Thyroid gland (tissue), 4 donors: ENCODE results near the gene DBF4. TPM values are rescaled to one million over a fixed set of nuclear protein-coding genes. Genes with fewer than 3 reads are reported as not detected.
A peak's percentile ranks its signal among the peaks of the same experiment; 100 is the strongest.
"Not testable (repeated sequence)": the region's sequence is repeated elsewhere in the genome, so short reads cannot be mapped to it uniquely, and the experiment has no call there.

Source experiments
- DNase-seq, 2 donors: peaks; one replicate each; pipeline ENCODE4 v3.0.0-alpha.2; 2019
- H3K27ac ChIP-seq, 3 donors: fragments of 200-600 bp; sonication (generic); 1 replicate in 2 of 3; 2 replicates in 1 of 3; pipeline ENCODE4 v1.5.1; 2016 to 2019; ENCODE audit warnings: mild to moderate bottlenecking in 1 of 3, moderate library complexity in 1 of 3
- H3K27me3 ChIP-seq: fragments of 200-600 bp; sonication (generic); one replicate; pipeline ENCODE4 v1.5.1; 2019
- H3K36me3 ChIP-seq, 2 donors: fragments of 200-600 bp; sonication (generic); one replicate each; pipeline ENCODE4 v1.5.1; 2016 to 2019
- H3K4me1 ChIP-seq, 2 donors: fragments of 200-600 bp; sonication (generic); one replicate each; pipeline ENCODE4 v1.5.1; 2017 to 2019
- H3K4me3 ChIP-seq, 3 donors: fragments of 200-600 bp; sonication (generic); replicated peaks in 1 of 3; 1 replicate in 2 of 3; 2 replicates in 1 of 3; pipeline ENCODE4 v1.5.1; 2016; ENCODE audit warnings: mild to moderate bottlenecking in 1 of 3
- H3K9me3 ChIP-seq: fragments of 200-600 bp; sonication (generic); one replicate; pipeline ENCODE4 v1.5.1; 2017
- POLR2A ChIP-seq, 2 donors: fragments of 450-650 bp; IDR thresholded peaks; one replicate each; pipeline ENCODE4 v1.6.1; 2017; ENCODE audit warnings: antibody characterized with exemption in 2 of 2, mild to moderate bottlenecking in 2 of 2, moderate library complexity in 1 of 2
- WGBS, 2 donors: methylation state at CpG; one replicate each; pipeline ENCODE4 v1.1.5; 2017; 5-methylcytosine and 5-hydroxymethylcytosine counted together
- intact Hi-C: fragments of 100-400 bp; cut with DNase I; formaldehyde crosslinking; loops from one replicate; pipeline ENCODE4 v1.15.1; 2023
- total RNA-seq, 4 donors: library from RNA; depleted of rRNA; stranded (reverse); fragments of >200 nt; gene quantifications; one replicate each; pipeline ENCODE4 v1.2.3, GENCODE V29; 2016
- TF ChIP-seq, protein P1 (sequence below), 6 experiments: fragments of 200-600 bp in 3 of 6; fragments of 450-650 bp in 3 of 6; sonication (generic) in 3 of 6; IDR thresholded peaks; one replicate each; pipeline ENCODE4 v1.5.1; 2016 to 2019; ENCODE audit warnings: antibody characterized with exemption in 6 of 6, mild to moderate bottlenecking in 2 of 6, inconsistent platforms in 1 of 6, moderate library complexity in 1 of 6

Gene DBF4
- total RNA-seq, 4 donors from 2014 or later, result 8.8 to 21.1 (median 11.7) TPM

DNA sequence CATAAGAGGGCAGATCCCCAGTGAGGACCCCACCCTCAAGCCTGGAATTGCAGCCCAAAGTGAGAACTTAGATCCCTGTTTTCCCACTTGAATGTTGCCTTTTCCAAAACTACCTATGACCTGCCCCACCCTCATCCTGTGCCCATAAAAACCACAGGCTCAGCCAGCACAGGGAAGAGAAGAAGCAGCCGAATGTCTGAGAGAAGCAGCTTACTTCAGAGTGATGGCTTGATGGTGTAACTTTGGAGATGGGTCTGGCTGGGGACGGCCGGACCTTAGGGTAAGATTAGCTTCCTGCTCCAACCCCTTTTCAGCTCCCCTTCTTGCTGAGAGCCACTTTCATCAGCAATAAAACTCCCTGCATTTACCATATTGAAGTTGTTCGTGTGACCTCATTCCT, 5.8 kb upstream of the DBF4 start:
- DNase-seq, result no peak
- TF ChIP-seq POLR2A (IDR thresholded peaks at IDR 0.05), result no peak
- TF ChIP-seq, protein P1, sequence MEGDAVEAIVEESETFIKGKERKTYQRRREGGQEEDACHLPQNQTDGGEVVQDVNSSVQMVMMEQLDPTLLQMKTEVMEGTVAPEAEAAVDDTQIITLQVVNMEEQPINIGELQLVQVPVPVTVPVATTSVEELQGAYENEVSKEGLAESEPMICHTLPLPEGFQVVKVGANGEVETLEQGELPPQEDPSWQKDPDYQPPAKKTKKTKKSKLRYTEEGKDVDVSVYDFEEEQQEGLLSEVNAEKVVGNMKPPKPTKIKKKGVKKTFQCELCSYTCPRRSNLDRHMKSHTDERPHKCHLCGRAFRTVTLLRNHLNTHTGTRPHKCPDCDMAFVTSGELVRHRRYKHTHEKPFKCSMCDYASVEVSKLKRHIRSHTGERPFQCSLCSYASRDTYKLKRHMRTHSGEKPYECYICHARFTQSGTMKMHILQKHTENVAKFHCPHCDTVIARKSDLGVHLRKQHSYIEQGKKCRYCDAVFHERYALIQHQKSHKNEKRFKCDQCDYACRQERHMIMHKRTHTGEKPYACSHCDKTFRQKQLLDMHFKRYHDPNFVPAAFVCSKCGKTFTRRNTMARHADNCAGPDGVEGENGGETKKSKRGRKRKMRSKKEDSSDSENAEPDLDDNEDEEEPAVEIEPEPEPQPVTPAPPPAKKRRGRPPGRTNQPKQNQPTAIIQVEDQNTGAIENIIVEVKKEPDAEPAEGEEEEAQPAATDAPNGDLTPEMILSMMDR (IDR thresholded peaks at IDR 0.05), result no peak
- WGBS, 2 donors, result 98% methylated on average over 4 of the region's 4 CpGs
- Histone ChIP-seq H3K27ac (no peak overlapping the region), H3K4me3 (no peak overlapping the region), H3K4me1 (peaks cover 2 to 9% of the 10 kb centered on the region in 2 donors), H3K27me3 (no peaks in the 10 kb centered on the region), H3K9me3 (no peaks in the 10 kb centered on the region), H3K36me3 (no peaks in the 10 kb centered on the region)
- intact Hi-C loops, result no loop called here

DNA sequence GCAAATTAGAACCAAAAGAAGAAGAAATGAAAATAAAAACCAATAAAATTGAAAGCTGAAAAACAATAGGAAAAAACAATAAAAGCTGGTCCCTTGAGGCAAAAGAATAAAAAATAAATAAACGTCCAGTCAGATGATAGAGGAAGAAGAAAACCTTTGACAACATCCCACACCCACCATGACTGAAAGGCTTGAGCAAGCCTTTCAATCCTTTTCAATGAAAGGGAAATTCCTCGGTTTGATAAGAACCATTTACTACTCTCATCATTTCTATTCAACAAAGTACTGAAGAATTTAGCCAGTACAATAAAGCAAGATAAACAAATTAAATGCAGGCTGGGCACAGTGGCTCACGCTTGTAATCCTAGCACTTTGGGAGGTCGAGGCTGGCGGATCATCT, 3.9 kb upstream of the DBF4 start:
- Histone ChIP-seq H3K27me3 (no peaks in the 10 kb centered on the region), H3K4me1 (peaks cover 3 to 9% of the 10 kb centered on the region in 2 donors), H3K9me3 (no peaks in the 10 kb centered on the region), H3K27ac (no peak overlapping the region), H3K4me3 (no peak overlapping the region), H3K36me3 (no peaks in the 10 kb centered on the region)
- TF ChIP-seq, protein P1 (IDR thresholded peaks at IDR 0.05), result no peak
- TF ChIP-seq POLR2A (IDR thresholded peaks at IDR 0.05), result no peak
- intact Hi-C loops, result no loop called here
- DNase-seq, result no peak
- 94 to 96% methylated on average over 5 of the region's 5 CpGs for WGBS, 2 donors

DNA sequence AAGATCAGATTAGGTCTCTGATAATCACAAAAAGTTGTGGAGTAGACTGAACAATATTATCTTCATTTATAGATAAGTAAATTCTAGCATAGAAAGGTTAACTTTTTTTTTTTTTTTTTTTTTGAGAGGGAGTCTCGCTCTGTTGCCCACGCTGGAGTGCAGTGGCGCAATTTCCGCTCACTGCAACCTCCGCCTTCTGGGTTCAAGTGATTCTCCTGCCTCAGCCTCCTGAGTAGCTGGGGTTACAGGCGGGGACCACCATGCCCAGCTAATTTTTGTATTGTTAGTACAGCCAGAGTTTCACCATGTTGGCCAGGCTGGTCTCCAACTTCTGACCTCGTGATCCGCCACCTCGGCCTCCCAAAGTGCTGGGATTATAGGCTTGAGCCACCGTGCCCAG, 3.0 kb upstream of the DBF4 start:
- H3K4me3 ChIP-seq, H3K36me3 ChIP-seq, intact Hi-C loops, H3K27me3 ChIP-seq, H3K27ac ChIP-seq, H3K9me3 ChIP-seq, DNase-seq: not testable (repeated sequence)
- WGBS, 2 donors, result 93 to 97% methylated on average over 10 of the region's 10 CpGs
- peaks cover 3 to 15% of the 10 kb centered on the region in 2 donors for H3K4me1 ChIP-seq

DNA sequence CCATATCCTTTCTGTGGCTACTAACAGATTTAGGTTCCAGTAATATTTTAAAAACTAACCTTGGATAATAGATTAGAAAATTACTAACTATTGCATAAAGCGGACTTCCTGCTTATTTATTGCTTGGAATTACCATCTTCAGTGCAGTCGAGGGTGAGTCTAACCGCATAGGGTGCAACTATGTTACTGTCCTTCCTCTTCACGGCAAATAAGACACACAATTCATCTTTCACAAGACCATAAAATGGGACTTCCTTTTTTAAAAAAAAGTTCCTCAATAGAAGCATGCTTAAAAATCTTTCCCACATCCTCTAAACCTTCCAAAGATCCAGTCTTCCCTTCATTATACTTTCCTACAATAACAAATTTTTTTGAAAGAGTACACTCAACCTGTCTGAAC, 2.2 kb upstream of the DBF4 start:
- WGBS, 2 donors, result 82 to 85% methylated on average over 4 of the region's 4 CpGs
- H3K27ac ChIP-seq, result no peak overlapping the region

DNA sequence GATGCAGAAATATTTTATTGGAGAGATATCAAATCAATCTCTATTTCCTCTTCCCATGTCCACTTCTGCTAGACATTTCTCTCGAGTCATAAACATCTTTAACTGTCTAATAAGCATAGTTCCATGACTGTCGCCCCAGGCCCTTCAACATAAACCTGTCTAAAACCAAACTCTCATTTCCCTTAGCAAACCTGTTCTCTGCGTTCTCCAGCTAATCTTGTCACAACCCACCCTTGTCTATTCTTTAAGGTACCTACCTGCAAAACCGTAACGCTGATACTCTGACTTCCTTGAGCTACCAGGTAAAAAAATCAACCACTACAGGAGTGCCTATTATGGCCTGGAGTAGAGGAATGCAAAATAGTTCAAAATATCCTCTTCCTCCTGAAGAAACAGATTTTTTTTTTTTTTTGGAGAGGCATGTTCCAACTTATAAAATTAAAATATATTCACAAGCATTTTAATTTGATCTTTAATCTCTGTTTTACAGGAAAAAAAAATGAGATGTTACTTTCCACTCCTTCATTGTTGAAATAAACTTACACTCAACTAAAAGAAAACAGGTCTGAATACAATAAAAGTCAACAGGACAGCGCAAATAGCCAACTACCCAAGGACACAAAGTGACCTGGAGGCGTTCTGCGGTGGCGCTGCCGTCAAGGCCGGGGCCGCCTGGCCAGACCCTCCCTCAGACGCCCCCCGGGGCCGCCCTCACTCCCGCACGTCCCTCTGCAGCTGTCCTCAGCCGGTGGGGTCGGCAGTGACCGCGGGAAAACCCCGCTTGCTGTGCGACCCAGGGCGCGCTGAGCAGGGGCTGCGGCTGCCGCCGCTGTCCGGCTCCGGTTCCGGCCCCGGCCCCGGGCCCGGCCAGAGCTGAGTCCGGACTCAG, 898 bp upstream of the DBF4 start:
- 2 to 6% methylated on average over 17 to 35 of the region's 35 CpGs for WGBS, 2 donors
- no peaks in the 10 kb centered on the region for H3K36me3 ChIP-seq
- peak overlapping the region; percentile 24 to 80 (median 77) for H3K4me3 ChIP-seq
- DNase-seq, result peak in 1 of 2 donors; percentile 29
- H3K27me3 ChIP-seq, result no peaks in the 10 kb centered on the region
- no peaks in the 10 kb centered on the region for H3K9me3 ChIP-seq
- peaks cover 3 to 15% of the 10 kb centered on the region in 2 donors for H3K4me1 ChIP-seq
- peak overlapping the region; percentile 81 to 96 (median 93) for H3K27ac ChIP-seq
- intact Hi-C loops, result no loop called here
- no peak for TF ChIP-seq POLR2A (IDR thresholded peaks at IDR 0.05)
- TF ChIP-seq, protein P1 (IDR thresholded peaks at IDR 0.05), result no peak

More for the DNA sequence above, 2.2 kb upstream of the DBF4 start:
- Histone ChIP-seq H3K27me3 (no peaks in the 10 kb centered on the region), H3K36me3 (no peaks in the 10 kb centered on the region), H3K4me1 (peaks cover 3 to 15% of the 10 kb centered on the region in 2 donors), H3K9me3 (no peaks in the 10 kb centered on the region), H3K4me3 (no peak overlapping the region)
- intact Hi-C loops, result no loop called here
- TF ChIP-seq, protein P1 (IDR thresholded peaks at IDR 0.05), result no peak
- no peak for TF ChIP-seq POLR2A (IDR thresholded peaks at IDR 0.05)
- no peak for DNase-seq
